ENCODE measurements around the gene CHKA.
"Not testable (repeated sequence)": the region's sequence is repeated elsewhere in the genome, so short reads cannot be mapped to it uniquely, and the experiment has no call there.

The CHKA gene

DNA sequence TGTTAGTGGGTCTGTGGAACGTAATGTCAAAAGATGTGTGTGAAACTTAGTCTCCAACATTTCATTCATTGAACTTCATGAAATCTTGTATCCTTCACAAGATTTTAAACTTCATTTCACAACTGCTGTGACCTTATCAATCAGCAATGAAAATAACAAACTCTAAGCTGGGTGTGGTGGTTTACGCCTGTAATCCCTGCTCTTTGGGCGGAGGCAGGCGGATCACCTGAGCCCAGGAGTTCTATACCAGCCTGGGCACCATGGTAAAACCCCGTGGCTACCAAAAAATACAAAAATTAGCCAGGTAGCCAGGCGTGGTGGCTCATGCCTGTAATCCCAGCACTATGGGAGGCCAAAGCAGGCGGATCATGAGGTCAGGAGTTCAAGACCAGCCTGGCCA lies 5.1 kb downstream of the CHKA start:
- DNase-seq (ENCODE audit: low spot score), result no peak

DNA sequence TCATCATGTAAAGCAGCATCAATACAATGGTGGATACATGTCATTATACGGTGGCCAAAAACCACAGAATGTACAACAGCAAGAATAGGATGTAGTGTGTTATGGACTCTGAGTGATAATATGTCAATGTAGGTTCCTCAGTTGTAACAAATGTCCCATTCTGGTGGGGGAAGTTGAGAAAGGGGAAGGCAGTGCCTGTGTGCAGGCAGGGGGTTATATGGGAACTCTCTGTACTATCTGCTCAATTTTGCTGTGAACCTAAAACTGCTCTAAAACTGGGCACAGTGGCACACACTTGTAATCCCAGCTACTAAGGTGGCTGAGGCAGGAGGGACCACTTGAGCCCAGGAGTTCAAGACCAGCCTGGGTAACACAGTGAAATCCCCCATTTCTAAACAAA lies 5.9 kb downstream of the CHKA start:
- no peak for DNase-seq (ENCODE audit: low spot score)

DNA sequence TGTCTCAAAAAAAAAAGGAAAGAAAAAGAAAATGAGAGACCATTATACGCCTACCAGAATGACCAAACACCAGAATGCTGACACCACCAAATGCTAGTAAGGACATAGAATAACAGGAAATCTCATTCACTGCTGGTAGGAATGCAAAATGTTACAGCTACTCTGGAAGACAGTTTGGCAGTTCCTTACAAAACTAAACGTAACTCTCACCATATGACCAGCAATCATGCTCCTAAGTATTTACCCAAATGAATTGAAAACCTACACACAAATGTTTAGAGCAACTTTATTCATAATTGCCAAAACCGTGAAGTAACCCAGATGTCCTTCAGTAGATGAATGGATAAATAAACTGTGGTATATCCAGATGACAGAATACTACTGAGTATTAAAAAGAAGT lies 7.2 kb downstream of the CHKA start:
- peak; percentile 51 for DNase-seq (ENCODE audit: low spot score)

DNA sequence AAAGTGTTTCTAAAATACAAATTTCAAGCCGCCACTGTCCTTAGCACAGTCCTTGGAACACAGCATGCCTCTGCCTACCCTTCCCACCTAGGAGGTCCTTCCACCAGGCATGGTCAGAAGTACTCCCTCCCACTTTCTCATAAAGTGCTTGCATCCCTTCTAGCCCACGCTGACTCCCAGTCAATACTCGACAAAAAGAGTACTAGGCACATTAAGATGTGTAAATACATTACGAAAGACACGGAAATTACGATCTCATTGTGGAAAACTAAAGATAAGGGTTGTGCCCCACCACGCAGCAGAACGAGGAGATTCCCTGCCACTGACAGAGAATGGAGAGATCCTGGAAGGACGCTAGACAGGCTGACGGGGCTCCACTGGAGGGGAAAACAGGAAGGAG lies 13.5 kb downstream of the CHKA start:
- no peak for DNase-seq (ENCODE audit: low spot score)

DNA sequence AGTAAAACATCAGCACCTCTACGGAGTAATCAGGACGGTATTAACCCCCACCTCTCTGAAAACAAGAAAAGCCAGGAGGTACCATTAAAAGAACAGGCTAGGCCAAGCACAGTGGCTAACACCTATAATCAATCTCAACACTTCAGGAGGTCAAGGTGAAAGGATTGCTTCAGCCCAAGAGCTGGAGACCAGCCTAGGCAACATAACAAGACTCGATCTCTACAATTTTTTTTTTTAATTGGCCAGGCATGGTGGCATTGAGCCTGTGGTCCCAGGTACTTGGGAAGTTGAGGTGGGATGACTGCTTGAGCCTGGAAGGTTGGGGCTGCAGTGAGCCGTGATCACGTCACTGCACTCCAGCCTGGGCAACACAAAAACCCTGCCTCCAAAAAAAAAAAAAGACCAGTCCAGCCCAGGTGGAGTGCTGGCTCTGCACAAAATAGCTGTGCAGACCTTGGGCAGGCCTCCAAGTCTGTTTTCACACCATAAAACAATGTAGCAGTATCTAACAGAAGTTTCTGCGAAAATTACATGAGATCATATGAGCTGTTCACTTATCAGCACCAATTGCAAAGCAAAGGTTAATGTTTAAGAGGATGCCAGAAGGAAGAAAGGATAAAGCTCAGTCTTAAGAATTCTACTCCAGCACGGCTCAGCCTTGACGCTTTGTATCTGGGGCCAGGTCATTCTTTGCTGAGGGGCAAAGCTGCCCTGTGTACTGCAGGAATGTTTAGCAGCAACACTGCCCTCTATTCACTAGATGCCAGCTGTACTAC lies 14.8 kb downstream of the CHKA start:
- DNase-seq (ENCODE audit: low spot score), result no peak

DNA sequence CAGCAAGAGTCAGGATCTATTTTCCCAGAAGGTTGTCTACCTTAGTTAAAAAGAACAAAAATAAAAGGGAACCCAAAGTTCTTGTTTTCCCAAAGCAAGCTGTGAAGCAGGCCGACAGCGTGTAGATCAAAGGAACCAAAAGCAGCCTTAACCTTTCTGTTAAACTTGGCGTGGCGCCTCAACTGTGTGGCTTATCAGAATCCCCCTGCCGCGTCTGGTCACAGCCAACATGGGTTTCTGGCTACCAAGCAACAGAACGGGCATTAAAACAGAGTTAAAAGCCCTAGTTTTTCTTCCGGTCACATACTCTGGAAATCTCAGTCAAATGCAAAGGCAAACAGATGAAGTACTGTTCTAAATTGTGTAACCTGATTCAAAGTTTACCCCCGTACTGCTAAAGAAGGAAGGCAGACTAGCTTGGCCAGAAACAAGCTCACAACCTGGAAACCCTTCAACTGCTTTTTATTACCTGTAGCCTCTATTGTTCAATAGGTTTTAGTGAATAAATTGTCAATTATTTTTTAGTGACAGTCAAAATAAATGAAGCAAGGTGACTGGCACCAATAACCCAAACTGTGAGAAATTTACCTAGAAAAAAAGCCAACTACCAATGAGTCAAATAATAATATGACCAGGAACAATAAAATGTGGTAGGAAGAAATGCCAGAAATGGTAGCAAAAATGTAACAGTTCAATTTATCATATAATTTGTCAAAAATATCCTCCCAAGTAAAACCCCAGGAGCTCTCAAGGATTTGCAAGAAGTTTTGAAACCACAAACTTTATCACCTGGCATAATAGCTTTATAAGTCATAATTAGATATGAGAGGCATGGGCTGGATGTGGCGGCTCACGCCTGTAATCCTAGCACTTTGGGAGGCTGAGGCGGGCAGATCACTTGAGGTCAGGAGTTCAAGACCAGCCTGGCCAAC lies 21.4 kb downstream of the CHKA start:
- no peak for DNase-seq (ENCODE audit: low spot score)

DNA sequence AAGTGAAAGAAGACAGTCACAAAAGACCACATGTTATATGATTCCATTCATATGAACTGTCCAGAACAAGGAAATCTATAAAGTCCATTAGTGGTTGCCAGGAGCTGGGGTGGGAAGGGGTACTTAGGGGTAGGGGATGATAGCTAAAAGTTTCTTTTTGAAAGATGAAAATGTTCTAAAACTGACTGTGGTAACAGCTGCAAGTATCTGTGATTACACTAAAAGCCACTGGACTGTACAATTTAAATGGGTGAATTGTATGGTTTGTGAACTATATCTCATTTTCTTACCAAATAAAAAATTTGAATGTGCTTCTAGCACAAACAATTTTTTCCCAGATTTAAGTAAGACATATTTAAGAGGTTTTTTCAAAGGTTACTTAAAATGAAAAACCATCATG lies 22.1 kb downstream of the CHKA start:
- DNase-seq (ENCODE audit: low spot score), result no peak

DNA sequence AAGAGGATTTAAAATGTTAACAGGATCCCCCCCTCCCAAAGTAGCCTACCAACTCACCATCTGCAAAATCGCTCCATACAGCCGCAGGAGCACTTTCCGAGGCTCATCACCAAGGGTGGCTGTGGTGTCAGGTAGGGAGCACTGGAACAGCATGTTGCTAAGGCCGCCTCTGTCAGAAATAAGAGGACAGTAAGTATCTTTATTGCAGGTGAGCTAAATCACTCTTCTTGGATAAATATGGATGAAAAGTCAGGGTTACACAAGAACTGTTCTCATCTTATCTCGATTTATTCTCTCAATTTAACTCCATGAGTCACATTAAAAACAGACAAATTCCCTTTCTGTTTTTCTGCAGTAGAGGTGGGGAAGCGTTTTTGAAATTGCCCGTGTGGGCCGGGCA lies 24.2 kb downstream of the CHKA start:
- DNase-seq (ENCODE audit: low spot score), result no peak

DNA sequence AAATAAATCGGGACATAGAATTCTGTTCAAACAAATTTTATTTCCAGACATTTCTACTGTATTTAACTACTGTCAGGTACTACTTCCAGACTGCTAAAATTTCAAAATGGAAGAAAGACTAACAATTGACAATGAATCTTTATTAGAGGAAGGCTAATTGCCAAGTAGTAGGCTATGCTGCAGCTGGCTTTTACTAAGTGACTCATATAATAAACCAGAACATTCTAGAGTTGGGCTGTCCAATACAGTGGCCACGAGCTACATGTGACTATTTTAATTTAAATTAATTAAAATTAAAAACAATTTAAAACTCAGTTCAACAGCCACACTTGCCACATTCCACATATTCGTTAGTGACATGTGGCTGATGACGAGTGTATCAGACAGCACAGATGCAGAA lies 27.6 kb downstream of the CHKA start:
- no peak for DNase-seq (ENCODE audit: low spot score)

DNA sequence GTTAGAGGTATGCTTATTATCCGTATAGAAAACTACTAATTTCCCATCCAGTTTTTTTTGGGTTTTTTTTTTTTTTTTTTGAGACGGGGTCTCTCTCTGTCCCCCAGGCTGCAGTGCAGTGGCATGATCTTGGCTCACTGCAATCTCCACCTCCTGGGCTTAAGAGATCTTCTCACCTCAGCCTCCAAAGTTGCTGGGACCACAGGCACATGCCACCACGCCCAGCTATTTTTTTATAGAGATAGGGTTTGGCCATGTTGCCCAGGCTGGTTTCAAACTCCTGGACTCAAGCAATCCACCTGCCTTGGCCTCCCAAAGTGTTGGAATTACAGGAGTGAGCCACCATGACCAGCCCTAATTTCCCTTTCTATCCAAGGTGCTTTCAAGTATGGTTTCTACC lies 28.2 kb downstream of the CHKA start:
- not testable (repeated sequence) for DNase-seq (ENCODE audit: low spot score)

DNA sequence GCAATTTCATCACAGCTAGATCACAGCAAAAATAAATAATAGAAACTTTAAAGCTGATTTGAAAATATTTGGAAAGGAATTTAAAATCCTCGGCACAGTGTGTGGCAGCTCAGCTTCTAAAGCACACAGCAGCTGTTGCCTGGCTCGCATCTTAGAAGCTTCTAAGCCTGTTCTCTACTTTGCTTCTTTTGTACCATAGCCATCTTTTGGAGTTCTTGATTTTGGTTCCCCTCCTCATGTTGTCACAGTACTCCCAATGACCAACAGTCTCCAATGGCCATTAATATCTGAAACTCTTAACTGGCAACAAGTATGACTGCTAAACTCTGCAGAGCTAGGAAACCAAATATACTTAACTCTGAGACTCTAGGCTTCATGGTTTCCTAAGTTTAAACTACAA lies 28.8 kb downstream of the CHKA start:
- no peak for DNase-seq (ENCODE audit: low spot score)

DNA sequence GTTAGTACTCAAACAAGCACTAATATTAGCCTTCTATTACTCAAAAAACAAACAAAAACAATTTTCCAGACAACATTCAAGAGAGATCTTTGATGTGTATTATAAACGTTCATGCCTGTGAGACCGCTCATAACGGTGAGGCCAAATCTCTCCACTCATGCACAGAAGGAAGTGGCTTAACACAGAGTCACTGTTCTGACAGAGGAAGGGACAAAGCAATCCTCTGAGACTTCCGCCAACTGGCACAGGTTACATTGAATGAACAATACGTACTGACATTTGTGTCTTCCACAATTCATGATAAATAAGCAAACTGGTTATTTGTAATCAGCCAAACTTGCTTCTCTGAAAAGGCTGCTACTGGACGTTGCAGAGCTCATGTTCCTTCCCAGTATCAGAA lies 30.5 kb downstream of the CHKA start:
- DNase-seq (ENCODE audit: low spot score), result no peak

DNA sequence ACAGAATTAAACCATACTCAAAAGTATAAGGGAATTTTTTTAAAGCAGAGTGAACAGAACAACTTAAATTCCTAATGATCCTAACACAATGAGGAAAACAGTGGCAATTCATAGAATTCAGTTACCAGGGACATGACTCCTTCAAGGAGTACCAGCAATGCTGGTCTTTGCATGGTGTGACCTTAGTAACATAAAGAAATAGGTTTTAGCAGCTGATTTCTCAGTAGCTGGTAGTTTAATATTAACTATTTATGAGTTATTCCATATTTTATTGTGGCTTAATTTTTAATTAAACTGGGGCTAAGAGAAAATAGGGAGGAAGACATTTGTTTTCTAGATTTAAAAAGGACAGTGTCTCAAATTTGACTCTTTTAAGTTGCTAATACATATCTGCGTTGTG lies 30.9 kb downstream of the CHKA start:
- DNase-seq (ENCODE audit: low spot score), result no peak

DNA sequence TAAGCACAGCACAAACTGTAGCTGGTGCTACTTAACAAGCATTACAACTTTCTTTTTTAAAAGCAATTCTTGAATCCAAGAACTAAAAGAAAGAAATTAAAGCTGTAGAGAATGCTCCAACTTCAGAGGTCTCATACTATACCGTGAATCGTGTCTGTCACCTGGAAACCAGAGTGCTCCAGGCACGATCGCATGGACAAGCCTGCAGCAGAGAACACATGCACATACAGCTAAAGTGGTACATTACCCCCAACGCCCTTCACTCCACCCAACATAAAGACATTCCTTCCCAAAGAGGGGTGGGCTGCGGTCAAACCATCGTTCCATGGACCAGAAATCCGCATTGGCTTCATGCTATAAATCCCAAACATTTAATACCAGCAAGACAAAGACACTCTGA lies 31.5 kb downstream of the CHKA start:
- no peak for DNase-seq (ENCODE audit: low spot score)

DNA sequence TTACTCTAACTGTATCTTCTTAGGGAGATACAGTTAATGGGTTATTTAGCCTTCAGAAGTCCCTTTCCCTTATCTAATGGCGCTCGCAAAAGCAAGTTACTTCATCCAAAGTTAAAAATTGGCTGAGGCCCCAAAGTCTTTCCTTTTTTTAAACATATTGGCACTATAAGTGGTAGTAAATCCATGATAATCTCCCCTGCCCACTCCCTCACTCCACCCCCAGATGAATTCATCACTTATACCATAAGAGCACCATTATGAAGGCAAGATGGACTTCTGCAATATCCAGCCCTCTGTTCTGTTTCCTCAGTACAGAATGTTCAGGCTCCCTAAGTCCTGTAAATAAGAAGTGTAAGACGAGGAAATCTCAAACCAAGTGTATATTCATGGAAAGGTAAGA lies 37.7 kb downstream of the CHKA start:
- no peak for DNase-seq (ENCODE audit: low spot score)

DNA sequence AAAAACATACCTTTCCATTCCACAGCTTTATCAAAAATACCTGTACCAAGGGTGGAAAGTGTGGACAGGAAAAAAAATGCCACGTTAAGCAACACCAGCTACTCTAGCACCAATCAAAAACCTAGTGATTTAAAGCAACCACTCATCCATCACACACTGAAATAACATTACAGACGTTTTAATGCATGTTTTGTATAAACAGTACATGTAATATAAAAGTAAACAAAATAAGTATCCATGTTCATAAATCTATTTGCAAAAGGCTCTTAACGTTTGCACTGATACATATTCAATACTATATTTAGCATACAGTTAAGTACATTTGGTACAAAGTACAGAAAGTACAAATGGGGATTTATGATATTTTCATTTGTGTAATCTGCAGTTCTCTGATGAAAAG lies 38.7 kb downstream of the CHKA start:
- no peak for DNase-seq (ENCODE audit: low spot score)

DNA sequence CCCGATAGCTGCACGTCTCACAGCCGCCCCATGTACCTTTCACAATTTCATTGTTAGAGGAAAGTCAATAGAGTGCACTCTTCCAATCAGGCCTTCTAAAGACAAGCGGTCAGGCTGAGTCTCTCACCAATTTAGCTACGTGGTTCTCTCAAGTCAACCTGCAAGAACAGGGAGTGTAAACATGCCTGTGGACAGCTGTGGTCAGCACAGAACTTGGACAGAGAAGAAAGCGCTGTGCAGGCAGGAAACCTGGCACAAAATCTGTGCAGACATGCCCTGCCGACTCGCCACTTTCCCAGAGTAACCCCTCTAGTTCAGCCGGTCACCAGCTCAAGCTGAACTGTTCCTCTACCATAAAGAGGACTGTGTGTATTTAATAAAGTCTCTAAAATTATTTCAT lies 39.5 kb downstream of the CHKA start:
- no peak for DNase-seq (ENCODE audit: low spot score)

DNA sequence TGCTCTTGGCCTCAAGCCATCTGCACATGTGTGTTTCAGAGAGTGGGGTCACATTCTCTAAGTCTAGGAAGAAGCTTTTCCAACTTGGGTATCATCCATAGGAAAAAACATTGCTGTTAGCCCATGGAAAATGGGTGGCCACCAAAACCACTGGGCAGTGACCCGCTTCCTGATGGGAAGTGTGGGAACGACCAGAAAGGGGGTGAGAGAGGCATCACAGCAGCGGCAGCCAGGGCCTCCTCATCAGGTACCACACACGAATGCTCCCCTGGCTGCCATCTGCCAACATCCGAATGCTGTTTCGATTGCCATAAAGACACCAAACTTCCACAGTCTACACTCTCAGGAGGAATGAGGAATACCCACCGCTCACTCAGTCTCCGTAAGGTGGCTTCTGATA lies 40.3 kb downstream of the CHKA start:
- DNase-seq (ENCODE audit: low spot score), result no peak

DNA sequence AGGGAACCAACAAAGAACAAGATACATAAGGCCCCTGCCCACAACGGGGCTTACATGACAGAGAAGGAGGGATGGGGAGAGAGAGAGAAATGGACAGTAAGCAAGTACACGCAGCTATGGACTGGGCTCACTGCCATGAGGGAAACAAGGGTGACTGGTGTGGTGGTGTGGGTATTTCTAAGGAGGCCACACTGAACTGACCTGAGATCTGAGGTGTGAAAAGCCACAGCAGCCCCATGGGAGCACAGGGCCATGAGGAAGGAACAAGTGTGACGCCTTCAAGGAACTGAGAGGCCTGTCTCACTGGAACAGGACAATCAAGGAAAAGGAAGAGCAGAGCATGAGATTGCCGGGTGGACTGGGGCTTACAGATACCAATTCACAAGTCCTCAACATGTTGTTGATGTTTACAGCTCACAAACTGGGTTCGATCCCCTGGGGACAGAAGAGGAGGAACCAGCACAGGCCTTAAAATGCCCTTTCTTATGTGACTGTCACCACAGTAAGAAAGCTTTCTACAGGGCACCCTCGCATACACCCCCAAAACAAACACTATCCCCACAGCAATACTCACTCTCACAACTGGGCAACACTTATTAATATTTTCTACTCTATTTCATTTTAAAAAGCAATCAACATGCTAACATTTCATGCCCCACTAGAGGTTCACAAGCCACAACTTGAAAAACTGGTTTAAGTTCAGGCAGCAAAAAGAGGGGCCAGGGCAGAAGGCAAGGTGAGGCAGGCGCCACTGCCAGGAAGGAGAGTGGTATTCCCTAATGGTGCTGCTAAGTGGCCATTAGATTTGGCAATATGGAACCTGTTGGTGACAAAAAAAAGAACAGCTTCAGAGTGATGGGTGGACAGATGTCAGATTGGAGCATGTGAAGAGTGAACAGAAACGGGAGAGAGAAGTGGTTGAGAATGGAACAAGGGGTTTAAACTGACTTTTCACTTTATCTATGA lies 43.3 kb downstream of the CHKA start:
- DNase-seq (ENCODE audit: low spot score), result no peak

DNA sequence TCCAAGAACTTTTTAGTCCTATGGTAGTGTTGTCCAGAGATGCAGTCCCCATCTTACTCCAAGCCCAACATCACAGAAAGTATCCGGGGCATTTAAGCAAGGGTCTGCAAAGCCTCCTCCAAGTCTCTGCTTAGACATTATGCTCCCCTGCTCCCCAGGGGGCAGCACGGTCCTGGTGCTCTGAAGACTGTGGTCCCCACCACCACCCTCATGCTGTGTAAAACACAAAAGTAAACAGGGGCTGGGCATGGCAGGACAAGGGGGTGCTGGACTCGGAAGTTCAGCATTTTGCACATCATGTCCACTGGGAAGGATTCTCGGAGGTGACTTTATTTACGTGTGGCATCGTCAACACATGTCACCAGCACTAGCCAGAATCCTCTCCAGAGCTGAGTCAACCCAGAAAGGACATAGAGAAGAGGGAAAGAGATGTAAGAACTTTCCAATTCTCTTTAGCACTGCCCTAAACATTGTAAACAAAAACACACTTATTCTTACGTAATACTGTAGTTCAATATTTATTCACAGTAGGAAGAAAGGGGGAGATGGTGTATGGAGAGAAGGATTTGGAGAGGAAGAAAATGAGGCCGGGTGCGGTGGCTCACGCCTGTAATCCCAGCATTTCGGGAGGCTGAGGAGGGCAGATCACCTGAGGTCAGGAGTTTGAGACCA lies 44.7 kb downstream of the CHKA start:
- DNase-seq (ENCODE audit: low spot score), result no peak

DNA sequence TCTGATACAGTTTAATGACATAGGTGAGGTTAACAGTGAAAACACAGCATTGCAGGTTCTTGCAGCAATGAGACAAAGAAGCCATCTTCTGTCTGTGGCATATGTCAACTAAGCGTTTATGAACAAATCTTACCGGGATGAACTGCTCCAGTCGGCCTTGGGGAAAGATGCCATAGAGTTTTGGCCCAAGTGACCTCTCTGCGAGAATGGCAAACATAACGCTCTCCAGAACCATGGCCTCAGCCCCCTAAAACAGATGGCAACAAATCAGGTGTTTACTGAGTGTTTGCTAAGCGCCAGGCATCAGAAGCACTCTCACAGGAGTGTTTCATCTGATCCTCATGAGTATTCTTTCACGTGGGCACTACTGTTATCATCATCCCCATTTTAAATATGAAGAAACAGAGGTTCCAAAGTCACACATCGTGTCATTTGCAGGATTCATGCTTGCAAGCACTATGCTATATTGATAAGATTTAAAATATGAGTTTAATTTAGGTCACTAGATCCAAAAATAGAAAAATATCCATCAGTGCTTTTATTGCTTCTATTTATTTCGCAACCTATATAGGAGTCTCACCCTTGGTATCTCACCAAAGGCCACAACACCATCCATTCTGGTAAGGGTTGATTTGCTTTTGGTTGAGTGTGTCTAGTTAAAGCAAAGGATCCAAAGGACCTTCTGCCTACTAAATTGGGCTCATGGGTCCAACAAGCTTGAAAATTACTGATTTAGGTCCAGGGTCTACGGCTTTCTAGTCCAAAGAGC lies 46.4 kb downstream of the CHKA start:
- no peak for DNase-seq (ENCODE audit: low spot score)

Measured in hepatic stellate cell (primary cell).